HFF-Myc (cell line): ENCODE results near the gene FAR2.

Experiments
- DNase-seq: peaks from one replicate; pipeline ENCODE4 v3.0.0-alpha.2; 2011; ENCODE audit warnings: low read depth; ENCODE audit errors: extremely low read depth
- H3K4me3 ChIP-seq: replicated peaks from 2 replicates; pipeline ENCODE4 v1.5.1; 2011; ENCODE audit warnings: low read depth, mild to moderate bottlenecking, control low read depth, low read length
- CTCF ChIP-seq: IDR thresholded peaks from 2 replicates; pipeline ENCODE4 v1.5.1; 2012; ENCODE audit warnings: mild to moderate bottlenecking, low read depth, low read length, control low read depth; ENCODE audit errors: missing control alignments

Gene FAR2

GRCh38 chr12:29225834-29226233 lies 76.8 kb downstream of the FAR2 start:
- no peak overlapping the region for H3K4me3 ChIP-seq
- TF ChIP-seq CTCF = no peak
- no peak for DNase-seq

- DNase-seq = no peak
- no peak overlapping the region for H3K4me3 ChIP-seq
- TF ChIP-seq CTCF = no peak
Measured at GRCh38 chr12:29226616-29227015, 77.5 kb downstream of the FAR2 start.

DNA sequence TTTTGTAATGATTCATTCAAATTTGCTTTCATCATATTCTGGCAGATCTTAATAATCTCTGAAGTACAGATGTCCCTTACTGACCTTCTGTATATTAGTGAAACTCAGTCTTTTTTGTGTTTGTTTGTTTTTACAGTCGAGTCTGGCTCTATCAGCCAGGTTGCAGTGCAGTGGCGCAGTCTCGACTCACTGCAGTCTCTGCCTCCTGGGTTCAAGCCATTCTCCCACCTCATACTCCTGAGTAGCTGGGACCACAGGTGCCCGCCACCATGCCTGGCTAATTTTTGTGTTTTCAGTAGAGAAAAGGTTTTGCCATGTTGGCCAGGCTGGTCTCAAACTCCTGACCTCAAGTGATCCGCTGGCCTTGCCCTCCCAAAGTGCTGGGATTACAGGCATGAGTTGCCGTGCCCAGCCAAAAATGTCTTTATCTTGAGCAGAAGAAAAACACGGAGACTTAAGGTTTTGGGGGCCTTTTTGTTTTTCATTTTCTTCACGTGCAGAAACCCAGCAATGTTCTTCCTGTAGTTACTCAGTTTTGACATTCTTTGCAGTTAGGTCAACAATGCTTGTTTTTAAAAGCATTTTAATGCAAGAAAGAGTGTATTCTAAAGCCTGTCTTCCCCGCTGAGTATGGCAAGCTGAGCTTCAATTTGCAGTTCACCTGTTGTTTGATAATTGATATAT lies 79.5 kb downstream of the FAR2 start:
- TF ChIP-seq CTCF = no peak
- no peak overlapping the region for H3K4me3 ChIP-seq
- DNase-seq = no peak

DNA sequence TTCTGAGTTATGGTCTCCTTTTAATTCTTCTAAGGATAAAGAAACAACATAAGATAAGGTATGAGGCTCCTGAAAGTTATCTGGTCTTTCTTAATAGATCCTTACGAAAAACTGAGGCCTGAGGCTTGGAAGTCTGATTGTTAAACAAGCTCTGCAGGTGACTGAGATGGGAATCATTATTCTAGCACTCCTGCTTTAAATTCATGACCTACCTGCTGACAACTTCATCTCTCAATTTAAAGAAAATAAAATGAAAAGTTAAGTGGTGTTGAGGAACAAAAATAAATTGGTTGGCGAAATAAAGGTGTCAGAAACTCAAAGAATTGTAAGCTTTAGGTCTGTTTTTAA lies 80.1 kb downstream of the FAR2 start:
- DNase-seq = no peak
- no peak overlapping the region for H3K4me3 ChIP-seq

GRCh38 chr12:29229937-29230336 lies 80.9 kb downstream of the FAR2 start:
- TF ChIP-seq CTCF = no peak
- no peak overlapping the region for H3K4me3 ChIP-seq
- DNase-seq = no peak

More for the DNA sequence above, 80.1 kb downstream of the FAR2 start:
- no peak for TF ChIP-seq CTCF

- no peak for DNase-seq
- no peak for TF ChIP-seq CTCF
- no peak overlapping the region for H3K4me3 ChIP-seq
Measured at GRCh38 chr12:29230800-29231560, 81.9 kb downstream of the FAR2 start.
